GM19043 (cell line): ENCODE measurements around the gene CDK13.

Source experiments
- ATAC-seq: cut with Tn5 transposase; IDR thresholded peaks from one replicate; pipeline ENCODE4 v1.9.1; 2021; ENCODE audit warnings: low read depth; ENCODE audit not compliant: unreplicated experiment

CDK13 gene

GRCh38 chr7:40008223-40008815 lies 58.3 kb downstream of the CDK13 start:
- ATAC-seq, result no peak

- no peak for ATAC-seq
These were observed 59.2 kb downstream of the CDK13 start for GRCh38 chr7:40009301-40009700.

- ATAC-seq, result no peak
These were observed 64.3 kb downstream of the CDK13 start for GRCh38 chr7:40014376-40014775.

- ATAC-seq, result peak; percentile 91
These were observed 65.8 kb downstream of the CDK13 start for GRCh38 chr7:40015790-40016296.

GRCh38 chr7:40019558-40019957 lies 69.5 kb downstream of the CDK13 start:
- no peak for ATAC-seq

- no peak for ATAC-seq
These were observed 74.0 kb downstream of the CDK13 start for GRCh38 chr7:40024048-40024447.

- ATAC-seq, result no peak
These were observed 74.8 kb downstream of the CDK13 start for GRCh38 chr7:40024841-40025240.

GRCh38 chr7:40027545-40027944 lies 77.5 kb downstream of the CDK13 start:
- no peak for ATAC-seq

- no peak for ATAC-seq
These were observed 83.8 kb downstream of the CDK13 start for GRCh38 chr7:40033826-40034225.

GRCh38 chr7:40041456-40041855 lies 91.4 kb downstream of the CDK13 start:
- no peak for ATAC-seq

- ATAC-seq, result no peak
These were observed 93.1 kb downstream of the CDK13 start for GRCh38 chr7:40043164-40043563.

- ATAC-seq, result no peak
These were observed 97.6 kb downstream of the CDK13 start for GRCh38 chr7:40047661-40048060.

GRCh38 chr7:40057292-40057691 lies 107.2 kb downstream of the CDK13 start:
- ATAC-seq, result no peak

GRCh38 chr7:40058026-40058425 lies 108.0 kb downstream of the CDK13 start:
- no peak for ATAC-seq

GRCh38 chr7:40058636-40059035 lies 108.6 kb downstream of the CDK13 start:
- ATAC-seq, result no peak

- no peak for ATAC-seq
These were observed 109.0 kb downstream of the CDK13 start for GRCh38 chr7:40059057-40059456.

- ATAC-seq, result no peak
These were observed 122.2 kb downstream of the CDK13 start for GRCh38 chr7:40072268-40072667.

- ATAC-seq, result no peak
These were observed 123.2 kb downstream of the CDK13 start for GRCh38 chr7:40073239-40073638.

- ATAC-seq, result no peak
These were observed 127.8 kb downstream of the CDK13 start for GRCh38 chr7:40077849-40078248.

- ATAC-seq, result no peak
These were observed 142.1 kb downstream of the CDK13 start for GRCh38 chr7:40092182-40092581.

- ATAC-seq, result no peak
These were observed 143.7 kb downstream of the CDK13 start for GRCh38 chr7:40093631-40094350.

GRCh38 chr7:40095230-40095629 lies 145.2 kb downstream of the CDK13 start:
- no peak for ATAC-seq
